HL-60/S4 treated with phorbol 12-myristate 13-acetate at 8.2 ng/mL for 4 days and 3 days (cell line): Measurements from ENCODE around the gene SPATA12.

ENCODE experiments used
- in situ Hi-C: fragments of 300-500 bp; cut with MboI; formaldehyde crosslinking; loops from 2 replicates; pipeline ENCODE4 v1.15.0; 2022; ENCODE audit warnings: low sequenced_read_pairs

The SPATA12 gene

GRCh38 chr3:57110214-57110613 lies 49.8 kb downstream of the SPATA12 start:
- in situ Hi-C loops, result no loop called here

- in situ Hi-C loops, result no loop called here
Observed at GRCh38 chr3:57110798-57111197, 50.3 kb downstream of the SPATA12 start.

GRCh38 chr3:57112206-57112605 lies 51.7 kb downstream of the SPATA12 start:
- in situ Hi-C loops, result no loop called here

- in situ Hi-C loops, result no loop called here
Observed at GRCh38 chr3:57116501-57116900, 56.0 kb downstream of the SPATA12 start.

GRCh38 chr3:57118254-57118653 lies 57.8 kb downstream of the SPATA12 start:
- in situ Hi-C loops, result no loop called here

GRCh38 chr3:57120040-57120439 lies 59.6 kb downstream of the SPATA12 start:
- in situ Hi-C loops, result no loop called here

- in situ Hi-C loops, result no loop called here
Observed at GRCh38 chr3:57120451-57121174, 60.1 kb downstream of the SPATA12 start.
